HepG2 (cell line): ENCODE data around the gene BMAL1. TPM values are rescaled to one million over a fixed set of nuclear protein-coding genes. Genes with fewer than 3 reads are reported as not detected.

Experiments
- ATAC-seq: fragments of 200-7000 bp; cut with Tn5 transposase; 3 replicates; pipeline ENCODE4 v1.9.1; 2020; ENCODE audit warnings: mild to moderate bottlenecking, moderate library complexity
- BruUV-seq: library from RNA; stranded (reverse); fragments of 400-500 nt; replicated peaks from 2 replicates; lab custom pipeline; 2021; lab: Mats Ljungman, UMichigan
- CTCF ChIA-PET: fragments of 300-600 bp; formaldehyde crosslinking; extraction: SDS; loops from one replicate; lab custom pipeline; 2021; ENCODE audit warnings: low total read pairs, inconsistent platforms, low intra/inter-chr PET ratio; lab: Yijun Ruan, JAX
- POLR2A ChIA-PET: fragments of 350-600 bp; sonication (Branson Sonifier 250); formaldehyde crosslinking; loops from one replicate; lab custom pipeline; 2020; ENCODE audit warnings: antibody characterized with exemption, inconsistent platforms; lab: Yijun Ruan, JAX
- DNase-seq: peaks from one replicate; pipeline ENCODE4 v3.0.0-alpha.2; 2015; ENCODE audit warnings: low spot score
- FAIRE-seq: peaks from 3 replicates; lab custom pipeline; 2011; peaks lifted over from hg19 to GRCh38; lab: Jason Lieb, UNC
- H2AFZ ChIP-seq: one replicate; pipeline ENCODE4 v1.6.1; 2011; ENCODE audit warnings: low read length, inconsistent platforms
- H3K27ac ChIP-seq: fragments of 300-600 bp; 3 replicates; pipeline ENCODE4 v1.8.0; 2011; ENCODE audit warnings: mixed run types, mild to moderate bottlenecking, mixed read lengths, low read length, inconsistent platforms; ENCODE audit not compliant: insufficient read depth; ENCODE audit errors: extremely low read length
- H3K27me3 ChIP-seq, 2 experiments: fragments of 200-600 bp in 1 of 2; 2 replicates in 1 of 2; 3 replicates in 1 of 2; pipeline versions ENCODE4 v1.6.0 to v1.8.0; 2011; ENCODE audit warnings: low read length in 2 of 2, mild to moderate bottlenecking in 2 of 2, moderate library complexity in 2 of 2, inconsistent platforms in 1 of 2; ENCODE audit not compliant: insufficient read depth in 2 of 2, control insufficient read depth in 1 of 2
- H3K36me3 ChIP-seq, 2 experiments: fragments of 200-600 bp in 1 of 2; replicated peaks in 1 of 2; 2 replicates in 1 of 2; 3 replicates in 1 of 2; pipeline versions ENCODE4 v1.5.1 to v1.8.0; 2011; ENCODE audit warnings: low read length in 2 of 2, inconsistent platforms in 1 of 2; ENCODE audit not compliant: insufficient read depth in 2 of 2, control insufficient read depth in 1 of 2
- H3K4me1 ChIP-seq: 2 replicates; pipeline ENCODE4 v1.5.1; 2012; ENCODE audit warnings: low read length, inconsistent platforms; ENCODE audit not compliant: insufficient read depth
- H3K4me2 ChIP-seq: 2 replicates; pipeline ENCODE4 v1.6.0; 2011; ENCODE audit warnings: low read depth, low read length, inconsistent platforms
- H3K4me3 ChIP-seq, 3 experiments: fragments of 200-600 bp in 1 of 3; sonication (generic), shearing (Covaris generic) in 1 of 3; replicated peaks in 1 of 3; 2 replicates each; pipeline ENCODE4 v1.5.1; 2011 to 2016; ENCODE audit warnings: low read length in 3 of 3, inconsistent platforms in 2 of 3, low read depth in 2 of 3, mild to moderate bottlenecking in 2 of 3, control low read depth in 1 of 3, mixed read lengths in 1 of 3; ENCODE audit not compliant: insufficient read depth in 1 of 3
- H3K79me2 ChIP-seq: one replicate; pipeline ENCODE4 v1.6.1; 2011; ENCODE audit warnings: low read length, inconsistent platforms; ENCODE audit not compliant: insufficient read depth
- H3K9ac ChIP-seq: 2 replicates; pipeline ENCODE4 v1.6.0; 2011; ENCODE audit warnings: mild to moderate bottlenecking, low read depth, low read length, inconsistent platforms; ENCODE audit not compliant: insufficient read depth
- H3K9me3 ChIP-seq: 2 replicates; pipeline ENCODE4 v1.5.1; 2012; ENCODE audit warnings: mild to moderate bottlenecking, low read length
- H4K20me1 ChIP-seq: 2 replicates; pipeline ENCODE4 v1.6.0; 2011; ENCODE audit warnings: inconsistent platforms, mild to moderate bottlenecking, low read length, moderate library complexity; ENCODE audit not compliant: insufficient read depth
- BCL6 ChIP-seq: IDR thresholded peaks from 2 replicates; pipeline ENCODE4 v1.6.1; 2016; ENCODE audit warnings: missing genetic modification reagents, missing compliant biosample characterization
- HDAC1 ChIP-seq: sonication (generic); formaldehyde crosslinking; IDR thresholded peaks from 2 replicates; pipeline ENCODE4 v1.5.1; 2020; ENCODE audit warnings: mild to moderate bottlenecking, missing genetic modification reagents
- HOXA7 ChIP-seq: sonication (generic); formaldehyde crosslinking; IDR thresholded peaks from 2 replicates; pipeline ENCODE4 v1.8.1; 2022; ENCODE audit warnings: mild to moderate bottlenecking, missing genetic modification reagents, moderate library complexity
- KDM4B ChIP-seq: sonication (generic); formaldehyde crosslinking; IDR thresholded peaks from 2 replicates; pipeline ENCODE4 v1.4.0; 2020; ENCODE audit warnings: missing genetic modification reagents
- NFATC3 ChIP-seq: sonication (generic); formaldehyde crosslinking; IDR thresholded peaks from 2 replicates; pipeline ENCODE4 v1.5.1; 2020; ENCODE audit warnings: mild to moderate bottlenecking, missing genetic modification reagents
- PLRG1 ChIP-seq: fragments of 450-650 bp; conservative IDR thresholded peaks from 2 replicates; pipeline ENCODE4 v1.6.1; 2016
- RFX1 ChIP-seq: fragments of 450-650 bp; IDR thresholded peaks from 2 replicates; pipeline ENCODE4 v1.6.1; 2017
- SCMH1 ChIP-seq: sonication (generic); formaldehyde crosslinking; IDR thresholded peaks from 2 replicates; pipeline ENCODE4 v1.9.0; 2021; ENCODE audit warnings: missing genetic modification reagents, mild to moderate bottlenecking, borderline replicate concordance
- SSRP1 ChIP-seq: IDR thresholded peaks from 2 replicates; pipeline ENCODE4 v1.6.1; 2016; ENCODE audit warnings: control low read depth
- TOE1 ChIP-seq: sonication (generic); formaldehyde crosslinking; IDR thresholded peaks from 2 replicates; pipeline ENCODE4 v1.4.0; 2020; ENCODE audit warnings: mild to moderate bottlenecking, missing genetic modification reagents
- ZNF10 ChIP-seq: sonication (generic); formaldehyde crosslinking; IDR thresholded peaks from 2 replicates; pipeline ENCODE4 v1.4.0; 2020; ENCODE audit warnings: mild to moderate bottlenecking, low read depth, missing genetic modification reagents, borderline replicate concordance
- ZNF230 ChIP-seq: sonication (generic); formaldehyde crosslinking; IDR thresholded peaks from 2 replicates; pipeline ENCODE4 v1.4.0; 2020; ENCODE audit warnings: mild to moderate bottlenecking, missing genetic modification reagents
- ZNF253 ChIP-seq: sonication (generic); formaldehyde crosslinking; IDR thresholded peaks from 2 replicates; pipeline ENCODE4 v1.8.0; 2022; ENCODE audit warnings: mild to moderate bottlenecking, missing genetic modification reagents, borderline replicate concordance
- ZNF317 ChIP-seq: sonication (generic); formaldehyde crosslinking; IDR thresholded peaks from 2 replicates; pipeline ENCODE4 v1.5.0; 2020; ENCODE audit warnings: mild to moderate bottlenecking, missing genetic modification reagents
- ZNF468 ChIP-seq: sonication (generic); formaldehyde crosslinking; IDR thresholded peaks from 2 replicates; pipeline ENCODE4 v1.8.0; 2022; ENCODE audit warnings: mild to moderate bottlenecking, moderate library complexity, missing genetic modification reagents
- ZNF703 ChIP-seq: sonication (generic); formaldehyde crosslinking; IDR thresholded peaks from 2 replicates; pipeline ENCODE4 v1.5.1; 2020; ENCODE audit warnings: missing genetic modification reagents, mild to moderate bottlenecking, moderate library complexity, borderline replicate concordance
- ZNF790 ChIP-seq: sonication (generic); formaldehyde crosslinking; IDR thresholded peaks from 2 replicates; pipeline ENCODE4 v1.8.0; 2022; ENCODE audit warnings: missing genetic modification reagents, mild to moderate bottlenecking, borderline replicate concordance
- WGBS: methylation state at CpG from one replicate; pipeline ENCODE4 v1.1.6; 2017; ENCODE audit warnings: low lambda C conversion rate; 5-methylcytosine and 5-hydroxymethylcytosine counted together
- in situ Hi-C: cut with HindIII; loops from 2 replicates; pipeline ENCODE4 v1.10.0; 2017; ENCODE audit warnings: low pct_unique_long_range_greater_than_20kb; ENCODE audit not compliant: extremely low pct_ligation_motif_present
- intact Hi-C: fragments of 100-400 bp; cut with micrococcal nuclease; formaldehyde crosslinking; loops from one replicate; pipeline ENCODE4 v1.10.0; 2022; ENCODE audit not compliant: unreplicated experiment
- polyA plus RNA-seq, 8 experiments: library from polyadenylated mRNA; depleted of rRNA in 3 of 8; stranded (reverse) in 7 of 8; unstranded in 1 of 8; fragments of >200 nt; fragmentation: Illumina TruSeq in 4 of 8; extraction: Trizol in 4 of 8; gene quantifications; 2 replicates each; pipeline versions ENCODE4 v1.2.1 to v1.2.3, GENCODE V29; 2011 to 2016; ENCODE audit warnings: low read depth in 4 of 8, missing spikeins in 1 of 8, mixed read lengths in 1 of 8; ENCODE audit not compliant: insufficient read depth in 1 of 8
- total RNA-seq, 5 experiments: library from RNA; depleted of rRNA; stranded (reverse); fragments of >200 nt; fragmentation: Illumina TruSeq; extraction: Trizol; gene quantifications; 2 replicates each; pipeline ENCODE4 v1.2.3, GENCODE V29; 2016; ENCODE audit warnings: low read depth in 1 of 5
- TF ChIP-seq, protein P1 (sequence below): sonication (generic); formaldehyde crosslinking; IDR thresholded peaks from 2 replicates; pipeline ENCODE4 v1.8.0; 2022; ENCODE audit warnings: low read depth, missing genetic modification reagents
- TF ChIP-seq, protein P2 (sequence below): sonication (generic); formaldehyde crosslinking; IDR thresholded peaks from 2 replicates; pipeline ENCODE4 v1.4.0; 2020; ENCODE audit warnings: missing genetic modification reagents
- TF ChIP-seq, protein P3 (sequence below): sonication (generic); formaldehyde crosslinking; IDR thresholded peaks from 2 replicates; pipeline ENCODE4 v1.4.0; 2020; ENCODE audit warnings: missing genetic modification reagents

Gene BMAL1
- total and polyA plus RNA-seq, 2 of the 13 experiments (the other 11 are each of a cell fraction or from before 2014, with no cell fraction given), result 4.5 to 4.8 TPM

DNA sequence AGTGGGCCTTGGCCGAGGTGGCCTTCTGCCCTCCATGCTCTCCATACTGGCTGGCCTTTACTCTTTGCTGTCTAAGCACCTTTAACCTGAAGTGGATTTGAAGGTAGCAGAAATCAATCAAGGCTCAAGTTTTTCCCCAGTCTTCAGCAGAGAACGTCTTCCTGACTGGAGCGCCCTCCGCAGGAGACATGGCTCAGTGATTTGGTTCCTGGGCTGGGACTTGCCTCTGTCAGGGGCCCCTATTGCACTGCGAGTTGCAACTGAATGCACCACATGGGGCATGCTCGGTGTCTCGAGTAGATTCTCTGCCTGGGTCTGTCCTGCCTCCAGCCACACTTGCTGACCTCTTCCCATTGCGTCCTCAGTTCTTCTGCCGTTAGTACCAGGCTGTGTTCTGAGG lies 79.6 kb downstream of the BMAL1 start:
- 97% methylated on average over 9 of the region's 9 CpGs for WGBS
- FAIRE-seq (no peak), ATAC-seq (no peak), DNase-seq (no peak)
- no peak for TF ChIP-seq ZNF230
- no peak for TF ChIP-seq ZNF703 (CRISPR knock-in tag)
- TF ChIP-seq KDM4B, result no peak
- TF ChIP-seq BCL6 (CRISPR knock-in tag), result no peak
- TF ChIP-seq, protein P1, sequence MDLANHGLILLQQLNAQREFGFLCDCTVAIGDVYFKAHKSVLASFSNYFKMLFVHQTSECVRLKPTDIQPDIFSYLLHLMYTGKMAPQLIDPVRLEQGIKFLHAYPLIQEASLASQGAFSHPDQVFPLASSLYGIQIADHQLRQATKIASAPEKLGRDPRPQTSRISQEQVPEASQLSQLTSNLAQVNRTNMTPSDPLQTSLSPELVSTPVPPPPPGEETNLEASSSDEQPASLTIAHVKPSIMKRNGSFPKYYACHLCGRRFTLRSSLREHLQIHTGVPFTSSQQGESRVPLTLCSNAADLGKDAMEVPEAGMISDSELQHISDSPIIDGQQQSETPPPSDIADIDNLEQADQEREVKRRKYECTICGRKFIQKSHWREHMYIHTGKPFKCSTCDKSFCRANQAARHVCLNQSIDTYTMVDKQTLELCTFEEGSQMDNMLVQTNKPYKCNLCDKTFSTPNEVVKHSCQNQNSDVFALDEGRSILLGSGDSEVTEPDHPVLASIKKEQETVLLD (CRISPR knock-in tag), result no peak
- TF ChIP-seq HOXA7 (CRISPR knock-in tag), result no peak
- TF ChIP-seq TOE1, result no peak
- TF ChIP-seq SCMH1, result no peak
- TF ChIP-seq, protein P2, sequence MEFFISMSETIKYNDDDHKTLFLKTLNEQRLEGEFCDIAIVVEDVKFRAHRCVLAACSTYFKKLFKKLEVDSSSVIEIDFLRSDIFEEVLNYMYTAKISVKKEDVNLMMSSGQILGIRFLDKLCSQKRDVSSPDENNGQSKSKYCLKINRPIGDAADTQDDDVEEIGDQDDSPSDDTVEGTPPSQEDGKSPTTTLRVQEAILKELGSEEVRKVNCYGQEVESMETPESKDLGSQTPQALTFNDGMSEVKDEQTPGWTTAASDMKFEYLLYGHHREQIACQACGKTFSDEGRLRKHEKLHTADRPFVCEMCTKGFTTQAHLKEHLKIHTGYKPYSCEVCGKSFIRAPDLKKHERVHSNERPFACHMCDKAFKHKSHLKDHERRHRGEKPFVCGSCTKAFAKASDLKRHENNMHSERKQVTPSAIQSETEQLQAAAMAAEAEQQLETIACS (CRISPR knock-in tag), result no peak
- no peak for TF ChIP-seq HDAC1 (CRISPR knock-in tag)
- TF ChIP-seq ZNF468 (CRISPR knock-in tag), result no peak
- TF ChIP-seq ZNF10, result no peak
- no peak for TF ChIP-seq SSRP1 (CRISPR knock-in tag)
- TF ChIP-seq PLRG1, result no peak
- TF ChIP-seq, protein P3, sequence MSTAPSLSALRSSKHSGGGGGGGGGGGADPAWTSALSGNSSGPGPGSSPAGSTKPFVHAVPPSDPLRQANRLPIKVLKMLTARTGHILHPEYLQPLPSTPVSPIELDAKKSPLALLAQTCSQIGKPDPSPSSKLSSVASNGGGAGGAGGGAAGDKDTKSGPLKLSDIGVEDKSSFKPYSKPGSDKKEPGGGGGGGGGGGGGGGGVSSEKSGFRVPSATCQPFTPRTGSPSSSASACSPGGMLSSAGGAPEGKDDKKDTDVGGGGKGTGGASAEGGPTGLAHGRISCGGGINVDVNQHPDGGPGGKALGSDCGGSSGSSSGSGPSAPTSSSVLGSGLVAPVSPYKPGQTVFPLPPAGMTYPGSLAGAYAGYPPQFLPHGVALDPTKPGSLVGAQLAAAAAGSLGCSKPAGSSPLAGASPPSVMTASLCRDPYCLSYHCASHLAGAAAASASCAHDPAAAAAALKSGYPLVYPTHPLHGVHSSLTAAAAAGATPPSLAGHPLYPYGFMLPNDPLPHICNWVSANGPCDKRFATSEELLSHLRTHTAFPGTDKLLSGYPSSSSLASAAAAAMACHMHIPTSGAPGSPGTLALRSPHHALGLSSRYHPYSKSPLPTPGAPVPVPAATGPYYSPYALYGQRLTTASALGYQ (CRISPR knock-in tag), result no peak
- no peak for TF ChIP-seq ZNF253
- no peak for TF ChIP-seq ZNF790 (CRISPR knock-in tag)
- TF ChIP-seq RFX1, result no peak
- no peak for TF ChIP-seq ZNF317 (CRISPR knock-in tag)
- TF ChIP-seq NFATC3 (CRISPR knock-in tag), result no peak
- H2AFZ ChIP-seq, result no peak overlapping the region
- ChIA-PET POLR2A (no interaction called here), CTCF (no interaction called here)
- H3K9me3 ChIP-seq, result no peaks in the 10 kb centered on the region
- H3K4me2 ChIP-seq, result no peak overlapping the region
- H3K27me3 ChIP-seq, result no peaks in the 10 kb centered on the region
- H3K4me1 ChIP-seq, result 0 out of 2 replicates have a peak, but pooled peaks cover 6% of the 10 kb centered on the region
- H3K9ac ChIP-seq, result no peak overlapping the region
- H3K36me3 ChIP-seq, result no peaks in the 10 kb centered on the region; a peak in 1 of 5 replicates
- BruUV-seq, result no TSS peak
- no peak overlapping the region for H3K4me3 ChIP-seq
- in situ Hi-C loops (no loop called here), intact Hi-C loops (no loop called here)
- no peaks in the 10 kb centered on the region for H4K20me1 ChIP-seq
- no peaks in the 10 kb centered on the region for H3K79me2 ChIP-seq
- H3K27ac ChIP-seq, result no peak overlapping the region
